ENCODE measurements around the gene HCN4. TPM values are rescaled to one million over a fixed set of nuclear protein-coding genes. Genes with fewer than 3 reads are reported as not detected.

Gene HCN4
- total and polyA plus RNA-seq, 4 experiments from 2014 or later = not detected

- intact Hi-C loops (cut with micrococcal nuclease) = no loop called here
- no peak overlapping the region for H3K4me3 ChIP-seq (ENCODE audit: low read length in 2 of 2)
- H3K4me1 Mint-ChIP-seq = no peaks in the 10 kb centered on the region
- peaks cover 11 to 20% of the 10 kb centered on the region in 2 donors for H3K27me3 Mint-ChIP-seq
- H3K9me3 ChIP-seq (ENCODE audit: control insufficient read depth in 1 of 2, low read length in 2 of 2) = no peaks in the 10 kb centered on the region
- no peaks in the 10 kb centered on the region for H3K27me3 ChIP-seq (ENCODE audit: insufficient read depth, low read length)
- no peak overlapping the region for H3K27ac Mint-ChIP-seq
- CTCF ChIA-PET (ENCODE audit: partially characterized antibody) = no interaction called here
- H3K36me3 Mint-ChIP-seq = no peaks in the 10 kb centered on the region
- no peak overlapping the region for H3K4me3 Mint-ChIP-seq
- POLR2A ChIA-PET (ENCODE audit: partially characterized antibody) = no interaction called here
- DNase-seq = no peak
- no peaks in the 10 kb centered on the region for H3K36me3 ChIP-seq (ENCODE audit: insufficient read depth, low read length)
- H3K9me3 Mint-ChIP-seq = no peaks in the 10 kb centered on the region
- H3K27ac ChIP-seq (ENCODE audit: low read depth, low read length) = no peak overlapping the region
- no peaks in the 10 kb centered on the region for H3K4me1 ChIP-seq (ENCODE audit: insufficient read depth, low read length)
Observed at GRCh38 chr15:73394782-73395181, 26.0 kb upstream of the HCN4 start.

- CTCF ChIA-PET (ENCODE audit: partially characterized antibody) = no interaction called here
- Histone ChIP-seq H3K4me3 (ENCODE audit: low read length in 2 of 2) (no peak overlapping the region), H3K27me3 (ENCODE audit: insufficient read depth, low read length) (no peaks in the 10 kb centered on the region), H3K4me1 (ENCODE audit: insufficient read depth, low read length) (no peaks in the 10 kb centered on the region), H3K27ac (ENCODE audit: low read depth, low read length) (no peak overlapping the region), H3K9me3 (ENCODE audit: control insufficient read depth in 1 of 2, low read length in 2 of 2) (no peaks in the 10 kb centered on the region), H3K36me3 (ENCODE audit: insufficient read depth, low read length) (no peaks in the 10 kb centered on the region)
- Mint-ChIP-seq H3K27ac (no peak overlapping the region), H3K36me3 (no peaks in the 10 kb centered on the region), H3K4me3 (no peak overlapping the region), H3K9me3 (no peaks in the 10 kb centered on the region), H3K27me3 (peaks cover 11 to 19% of the 10 kb centered on the region in 2 donors), H3K4me1 (no peaks in the 10 kb centered on the region)
- intact Hi-C loops (cut with micrococcal nuclease) = no loop called here
- DNase-seq = no peak
- POLR2A ChIA-PET (ENCODE audit: partially characterized antibody) = no interaction called here
Observed at GRCh38 chr15:73393336-73393735, 24.6 kb upstream of the HCN4 start.

GRCh38 chr15:73392025-73392424 is 23.3 kb upstream of the HCN4 start:
- Mint-ChIP-seq H3K36me3 (no peaks in the 10 kb centered on the region), H3K4me1 (no peaks in the 10 kb centered on the region), H3K27me3 (peaks cover 13 to 22% of the 10 kb centered on the region in 2 donors), H3K4me3 (no peak overlapping the region), H3K9me3 (no peaks in the 10 kb centered on the region), H3K27ac (no peak overlapping the region)
- Histone ChIP-seq H3K27me3 (ENCODE audit: insufficient read depth, low read length) (no peaks in the 10 kb centered on the region), H3K36me3 (ENCODE audit: insufficient read depth, low read length) (no peaks in the 10 kb centered on the region), H3K27ac (ENCODE audit: low read depth, low read length) (no peak overlapping the region), H3K4me3 (ENCODE audit: low read length in 2 of 2) (no peak overlapping the region), H3K4me1 (ENCODE audit: insufficient read depth, low read length) (no peaks in the 10 kb centered on the region), H3K9me3 (ENCODE audit: control insufficient read depth in 1 of 2, low read length in 2 of 2) (no peaks in the 10 kb centered on the region)
- ChIA-PET CTCF (ENCODE audit: partially characterized antibody) (no interaction called here), POLR2A (ENCODE audit: partially characterized antibody) (interaction anchor here (0.6 kb wide), 1 partner anchor 242 kb away, joined by 3 read pairs; no protein-coding TSS in a partner anchor)
- DNase-seq = no peak
- intact Hi-C loops (cut with micrococcal nuclease) = no loop called here

- Histone ChIP-seq H3K9me3 (ENCODE audit: control insufficient read depth in 1 of 2, low read length in 2 of 2) (no peaks in the 10 kb centered on the region), H3K4me3 (ENCODE audit: low read length in 2 of 2) (no peak overlapping the region), H3K4me1 (ENCODE audit: insufficient read depth, low read length) (no peaks in the 10 kb centered on the region), H3K36me3 (ENCODE audit: insufficient read depth, low read length) (no peaks in the 10 kb centered on the region), H3K27me3 (ENCODE audit: insufficient read depth, low read length) (no peaks in the 10 kb centered on the region), H3K27ac (ENCODE audit: low read depth, low read length) (no peak overlapping the region)
- ChIA-PET CTCF (ENCODE audit: partially characterized antibody) (no interaction called here), POLR2A (ENCODE audit: partially characterized antibody) (no interaction called here)
- H3K27ac Mint-ChIP-seq = no peak overlapping the region
- no peak overlapping the region for H3K4me3 Mint-ChIP-seq
- no peaks in the 10 kb centered on the region for H3K4me1 Mint-ChIP-seq
- no peaks in the 10 kb centered on the region for H3K9me3 Mint-ChIP-seq
- no peak for DNase-seq
- intact Hi-C loops (cut with micrococcal nuclease) = no loop called here
- H3K36me3 Mint-ChIP-seq = no peaks in the 10 kb centered on the region
- H3K27me3 Mint-ChIP-seq = peaks cover 13 to 22% of the 10 kb centered on the region in 2 donors
Observed at GRCh38 chr15:73391128-73391872, 22.5 kb upstream of the HCN4 start.

- no peaks in the 10 kb centered on the region for H3K36me3 ChIP-seq (ENCODE audit: insufficient read depth, low read length)
- H3K4me3 ChIP-seq (ENCODE audit: low read length in 2 of 2) = no peak overlapping the region
- H3K4me1 ChIP-seq (ENCODE audit: insufficient read depth, low read length) = no peaks in the 10 kb centered on the region
- H3K27me3 Mint-ChIP-seq = peaks cover 16 to 26% of the 10 kb centered on the region in 2 donors
- ChIA-PET CTCF (ENCODE audit: partially characterized antibody) (no interaction called here), POLR2A (ENCODE audit: partially characterized antibody) (no interaction called here)
- H3K9me3 Mint-ChIP-seq = no peaks in the 10 kb centered on the region
- H3K4me3 Mint-ChIP-seq = no peak overlapping the region
- H3K9me3 ChIP-seq (ENCODE audit: control insufficient read depth in 1 of 2, low read length in 2 of 2) = no peaks in the 10 kb centered on the region
- intact Hi-C loops (cut with micrococcal nuclease) = no loop called here
- no peak for DNase-seq
- no peak overlapping the region for H3K27ac Mint-ChIP-seq
- no peaks in the 10 kb centered on the region for H3K4me1 Mint-ChIP-seq
- no peaks in the 10 kb centered on the region for H3K36me3 Mint-ChIP-seq
- no peaks in the 10 kb centered on the region for H3K27me3 ChIP-seq (ENCODE audit: insufficient read depth, low read length)
- no peak overlapping the region for H3K27ac ChIP-seq (ENCODE audit: low read depth, low read length)
Observed at GRCh38 chr15:73389971-73390544, 21.3 kb upstream of the HCN4 start.

- no peaks in the 10 kb centered on the region for H3K36me3 Mint-ChIP-seq
- Histone ChIP-seq H3K27ac (ENCODE audit: low read depth, low read length) (no peak overlapping the region), H3K4me1 (ENCODE audit: insufficient read depth, low read length) (no peaks in the 10 kb centered on the region), H3K9me3 (ENCODE audit: control insufficient read depth in 1 of 2, low read length in 2 of 2) (no peaks in the 10 kb centered on the region), H3K27me3 (ENCODE audit: insufficient read depth, low read length) (no peaks in the 10 kb centered on the region), H3K4me3 (ENCODE audit: low read length in 2 of 2) (no peak overlapping the region), H3K36me3 (ENCODE audit: insufficient read depth, low read length) (no peaks in the 10 kb centered on the region)
- no peaks in the 10 kb centered on the region for H3K9me3 Mint-ChIP-seq
- peaks cover 14 to 26% of the 10 kb centered on the region in 2 donors for H3K27me3 Mint-ChIP-seq
- DNase-seq = no peak
- intact Hi-C loops (cut with micrococcal nuclease) = no loop called here
- CTCF ChIA-PET (ENCODE audit: partially characterized antibody) = no interaction called here
- H3K4me3 Mint-ChIP-seq = no peak overlapping the region
- H3K27ac Mint-ChIP-seq = no peak overlapping the region
- no peaks in the 10 kb centered on the region for H3K4me1 Mint-ChIP-seq
- POLR2A ChIA-PET (ENCODE audit: partially characterized antibody) = no interaction called here
Observed at GRCh38 chr15:73389539-73389938, 20.8 kb upstream of the HCN4 start.

- H3K4me3 ChIP-seq (ENCODE audit: low read length in 2 of 2) = no peak overlapping the region
- H3K36me3 Mint-ChIP-seq = no peaks in the 10 kb centered on the region
- no peaks in the 10 kb centered on the region for H3K36me3 ChIP-seq (ENCODE audit: insufficient read depth, low read length)
- ChIA-PET CTCF (ENCODE audit: partially characterized antibody) (no interaction called here), POLR2A (ENCODE audit: partially characterized antibody) (no interaction called here)
- H3K4me3 Mint-ChIP-seq = no peak overlapping the region
- DNase-seq = no peak
- H3K27me3 Mint-ChIP-seq = peaks cover 9 to 30% of the 10 kb centered on the region in 2 donors
- peaks cover 0 to 3% (median 0%) of the 10 kb centered on the region in 8 donors for H3K9me3 Mint-ChIP-seq
- H3K27me3 ChIP-seq (ENCODE audit: insufficient read depth, low read length) = no peaks in the 10 kb centered on the region
- H3K27ac ChIP-seq (ENCODE audit: low read depth, low read length) = no peak overlapping the region
- no peaks in the 10 kb centered on the region for H3K4me1 ChIP-seq (ENCODE audit: insufficient read depth, low read length)
- H3K9me3 ChIP-seq (ENCODE audit: control insufficient read depth in 1 of 2, low read length in 2 of 2) = no peaks in the 10 kb centered on the region
- intact Hi-C loops (cut with micrococcal nuclease) = no loop called here
- no peaks in the 10 kb centered on the region for H3K4me1 Mint-ChIP-seq
- H3K27ac Mint-ChIP-seq = no peak overlapping the region
Observed at GRCh38 chr15:73388256-73388781, 19.6 kb upstream of the HCN4 start.
